Thoracic aorta (tissue), 2 donors: Measurements from ENCODE around the gene ATAD3A. TPM values are rescaled to one million over a fixed set of nuclear protein-coding genes. Genes with fewer than 3 reads are reported as not detected.
A peak's percentile ranks its signal among the peaks of the same experiment; 100 is the strongest.

Experiments
- ATAC-seq: fragments of 150-250 bp; one replicate; pipeline ENCODE4 v1.8.0; 2017; ENCODE audit warnings: low read depth; ENCODE audit not compliant: insufficient number of reproducible peaks, low FRiP score
- DNase-seq: peaks from one replicate; pipeline ENCODE4 v3.0.0-alpha.2; 2020; ENCODE audit warnings: low spot score
- H3K27ac ChIP-seq, 2 donors: fragments of 200-600 bp; sonication (generic); 1 replicate in 1 of 2; 2 replicates in 1 of 2; pipeline ENCODE4 v1.5.1; 2016; ENCODE audit warnings: mild to moderate bottlenecking in 2 of 2, moderate library complexity in 2 of 2
- H3K27me3 ChIP-seq: fragments of 200-600 bp; sonication (generic); replicated peaks from 2 replicates; pipeline ENCODE4 v1.6.0; 2016; ENCODE audit warnings: mild to moderate bottlenecking; ENCODE audit not compliant: insufficient read depth
- H3K36me3 ChIP-seq: fragments of 200-600 bp; sonication (generic); one replicate; pipeline ENCODE4 v1.5.1; 2016
- H3K4me1 ChIP-seq, 2 donors: fragments of 200-600 bp; sonication (generic); 1 replicate in 1 of 2; 2 replicates in 1 of 2; pipeline versions ENCODE4 v1.5.1 to v1.6.0; 2016; ENCODE audit warnings: low read depth in 2 of 2, mild to moderate bottlenecking in 1 of 2; ENCODE audit not compliant: control insufficient read depth in 1 of 2
- H3K4me3 ChIP-seq: fragments of 200-600 bp; sonication (generic); 2 replicates; pipeline ENCODE4 v1.5.1; 2016; ENCODE audit warnings: mild to moderate bottlenecking
- H3K9me3 ChIP-seq: fragments of 200-600 bp; sonication (generic); 2 replicates; pipeline ENCODE4 v1.5.1; 2016
- total RNA-seq, 2 donors: library from RNA; depleted of rRNA; stranded (reverse); fragments of >200 nt; gene quantifications; one replicate each; pipeline versions ENCODE4 v1.1.0 to v1.2.3, GENCODE V29; 2016
- TF ChIP-seq, protein P1 (sequence below): fragments of 200-600 bp; sonication (generic); IDR thresholded peaks from one replicate; pipeline ENCODE4 v1.5.1; 2019; ENCODE audit warnings: antibody characterized with exemption

Gene ATAD3A
- total RNA-seq, 2 donors from 2014 or later: 16.7 to 17.6 TPM

DNA sequence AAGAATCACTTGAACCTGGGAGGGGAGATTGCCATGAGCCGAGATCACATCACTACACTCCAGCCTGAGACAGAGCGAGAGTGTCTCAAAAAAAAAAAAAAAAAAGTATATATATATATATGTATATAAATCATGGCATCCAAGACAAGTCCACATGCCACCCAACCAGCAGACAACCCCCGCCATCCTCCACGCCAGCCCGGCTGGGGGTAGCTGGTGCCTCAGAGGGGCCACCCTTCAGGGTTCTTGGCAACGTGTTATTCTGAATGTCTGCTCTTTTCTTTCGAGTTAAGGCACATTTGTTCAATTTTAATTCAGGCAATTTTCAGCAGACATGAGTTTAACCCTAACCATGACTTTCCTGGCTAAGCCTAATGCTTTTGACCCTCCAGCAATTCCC, 38.1 kb downstream of the ATAD3A start:
- DNase-seq (no peak), ATAC-seq (no peak)
- TF ChIP-seq, protein P1, sequence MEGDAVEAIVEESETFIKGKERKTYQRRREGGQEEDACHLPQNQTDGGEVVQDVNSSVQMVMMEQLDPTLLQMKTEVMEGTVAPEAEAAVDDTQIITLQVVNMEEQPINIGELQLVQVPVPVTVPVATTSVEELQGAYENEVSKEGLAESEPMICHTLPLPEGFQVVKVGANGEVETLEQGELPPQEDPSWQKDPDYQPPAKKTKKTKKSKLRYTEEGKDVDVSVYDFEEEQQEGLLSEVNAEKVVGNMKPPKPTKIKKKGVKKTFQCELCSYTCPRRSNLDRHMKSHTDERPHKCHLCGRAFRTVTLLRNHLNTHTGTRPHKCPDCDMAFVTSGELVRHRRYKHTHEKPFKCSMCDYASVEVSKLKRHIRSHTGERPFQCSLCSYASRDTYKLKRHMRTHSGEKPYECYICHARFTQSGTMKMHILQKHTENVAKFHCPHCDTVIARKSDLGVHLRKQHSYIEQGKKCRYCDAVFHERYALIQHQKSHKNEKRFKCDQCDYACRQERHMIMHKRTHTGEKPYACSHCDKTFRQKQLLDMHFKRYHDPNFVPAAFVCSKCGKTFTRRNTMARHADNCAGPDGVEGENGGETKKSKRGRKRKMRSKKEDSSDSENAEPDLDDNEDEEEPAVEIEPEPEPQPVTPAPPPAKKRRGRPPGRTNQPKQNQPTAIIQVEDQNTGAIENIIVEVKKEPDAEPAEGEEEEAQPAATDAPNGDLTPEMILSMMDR: no peak
- Histone ChIP-seq H3K9me3 (no peaks in the 10 kb centered on the region), H3K27ac (no peak overlapping the region), H3K4me1 (no peaks in the 10 kb centered on the region), H3K27me3 (no peaks in the 10 kb centered on the region), H3K4me3 (no peak overlapping the region), H3K36me3 (peaks cover 3% of the 10 kb centered on the region)

DNA sequence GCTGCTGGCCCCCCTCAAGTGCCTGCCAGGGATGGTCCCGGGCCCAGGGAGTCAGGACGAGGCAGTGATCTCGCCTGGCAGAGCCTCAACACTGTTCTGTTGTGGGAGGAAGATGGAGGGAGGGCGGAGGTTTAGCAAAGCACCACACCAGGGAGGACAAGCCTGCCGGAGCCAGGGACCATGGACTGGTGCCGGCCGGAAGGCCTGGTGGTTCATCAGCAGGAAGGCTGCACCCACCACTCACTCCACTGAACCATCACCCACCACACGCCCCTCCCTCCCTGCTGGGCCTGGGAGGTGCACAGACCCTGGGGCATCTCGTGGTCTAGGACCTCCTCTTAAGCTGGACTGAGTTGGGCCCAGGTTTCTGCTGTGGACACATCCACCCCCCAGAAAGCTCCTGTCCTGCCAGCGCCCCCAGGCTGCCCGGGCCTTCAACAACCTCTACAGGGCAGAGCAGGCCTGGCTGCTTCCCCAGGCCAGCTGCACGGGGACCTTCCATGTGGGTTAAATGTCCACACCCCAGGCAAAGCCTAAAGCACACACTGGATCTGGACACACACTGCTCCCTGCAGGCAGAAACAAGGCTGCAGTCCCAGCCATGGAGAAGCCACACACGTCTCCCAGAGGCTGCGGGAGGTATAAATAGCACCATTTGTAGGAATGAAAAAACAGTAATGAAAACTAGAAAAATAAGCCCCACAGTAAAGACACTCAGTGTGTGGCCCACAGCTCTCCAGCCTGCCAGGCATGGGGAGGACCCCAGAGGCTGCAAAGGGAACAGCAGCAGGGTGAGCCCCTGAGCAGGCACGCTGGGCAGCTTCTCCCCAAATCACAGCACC, 38.9 kb downstream of the ATAD3A start:
- DNase-seq (no peak), ATAC-seq (no peak)
- H3K27me3 ChIP-seq: no peaks in the 10 kb centered on the region
- TF ChIP-seq, protein P1: peak; percentile 31
- no peaks in the 10 kb centered on the region for H3K4me1 ChIP-seq
- no peaks in the 10 kb centered on the region for H3K9me3 ChIP-seq
- H3K4me3 ChIP-seq: no peak overlapping the region
- H3K36me3 ChIP-seq: peaks cover 3% of the 10 kb centered on the region
- H3K27ac ChIP-seq: no peak overlapping the region

DNA sequence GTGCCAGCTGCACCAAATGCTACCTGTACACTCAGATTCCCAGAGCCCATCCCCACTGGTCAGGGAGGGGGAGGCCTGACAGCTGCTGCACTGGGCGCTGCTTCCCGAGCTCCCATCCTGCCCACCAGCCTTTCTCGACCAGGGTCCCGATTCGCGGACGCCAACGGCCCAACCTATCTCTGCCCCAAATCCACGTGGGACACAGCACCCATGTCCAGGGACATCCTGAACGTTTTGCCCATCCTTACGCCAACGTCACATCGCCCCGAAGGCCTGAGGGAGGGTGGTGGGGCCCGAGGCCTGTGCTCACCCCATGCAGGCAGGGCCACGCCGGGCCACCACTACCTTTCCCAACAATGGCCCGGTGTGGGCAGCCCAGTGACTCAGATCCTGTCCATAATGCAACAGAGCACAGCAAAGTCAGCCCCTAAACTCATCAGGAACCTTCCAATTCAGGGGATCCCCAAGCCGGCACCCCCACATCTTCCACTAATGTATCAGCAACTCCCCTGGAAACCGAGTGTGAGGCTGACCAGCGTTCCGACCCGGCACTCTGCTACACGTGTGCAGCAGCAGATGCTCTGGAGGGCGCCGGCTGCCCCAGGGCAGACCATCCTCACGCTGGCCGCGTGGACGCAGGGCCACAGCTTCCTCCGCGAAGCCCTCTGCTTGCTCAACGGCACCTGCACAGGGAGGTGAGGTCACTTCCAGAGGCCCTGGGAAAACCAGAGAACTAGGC, 39.7 kb downstream of the ATAD3A start:
- Histone ChIP-seq H3K4me1 (no peaks in the 10 kb centered on the region), H3K4me3 (no peak overlapping the region), H3K9me3 (no peaks in the 10 kb centered on the region), H3K27ac (no peak overlapping the region), H3K27me3 (no peaks in the 10 kb centered on the region), H3K36me3 (peaks cover 3% of the 10 kb centered on the region)
- DNase-seq: no peak
- TF ChIP-seq, protein P1: no peak
- no peak for ATAC-seq

DNA sequence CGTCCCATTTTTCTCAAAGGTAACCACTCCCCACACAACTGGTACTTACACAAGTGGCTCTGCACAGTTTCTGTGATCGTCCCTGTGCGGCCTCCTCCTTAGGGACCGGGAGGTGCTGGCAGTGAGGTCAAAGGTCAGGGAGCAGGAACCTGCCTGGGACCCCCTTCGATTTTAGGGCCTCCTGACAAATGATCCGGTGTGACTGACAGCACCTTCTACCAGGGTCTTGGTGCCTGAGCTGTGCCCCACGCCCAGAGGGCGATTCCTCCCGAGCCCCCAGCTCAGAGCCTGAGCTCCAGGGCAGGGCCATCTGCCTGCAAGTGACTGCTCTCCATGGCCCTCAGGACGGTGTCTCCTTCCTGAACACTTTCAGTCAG, 40.3 kb downstream of the ATAD3A start:
- Histone ChIP-seq H3K4me1 (no peaks in the 10 kb centered on the region), H3K27me3 (no peaks in the 10 kb centered on the region), H3K36me3 (peaks cover 2% of the 10 kb centered on the region), H3K4me3 (no peak overlapping the region), H3K27ac (no peak overlapping the region), H3K9me3 (no peaks in the 10 kb centered on the region)
- no peak for DNase-seq
- TF ChIP-seq, protein P1: no peak
- ATAC-seq: no peak

DNA sequence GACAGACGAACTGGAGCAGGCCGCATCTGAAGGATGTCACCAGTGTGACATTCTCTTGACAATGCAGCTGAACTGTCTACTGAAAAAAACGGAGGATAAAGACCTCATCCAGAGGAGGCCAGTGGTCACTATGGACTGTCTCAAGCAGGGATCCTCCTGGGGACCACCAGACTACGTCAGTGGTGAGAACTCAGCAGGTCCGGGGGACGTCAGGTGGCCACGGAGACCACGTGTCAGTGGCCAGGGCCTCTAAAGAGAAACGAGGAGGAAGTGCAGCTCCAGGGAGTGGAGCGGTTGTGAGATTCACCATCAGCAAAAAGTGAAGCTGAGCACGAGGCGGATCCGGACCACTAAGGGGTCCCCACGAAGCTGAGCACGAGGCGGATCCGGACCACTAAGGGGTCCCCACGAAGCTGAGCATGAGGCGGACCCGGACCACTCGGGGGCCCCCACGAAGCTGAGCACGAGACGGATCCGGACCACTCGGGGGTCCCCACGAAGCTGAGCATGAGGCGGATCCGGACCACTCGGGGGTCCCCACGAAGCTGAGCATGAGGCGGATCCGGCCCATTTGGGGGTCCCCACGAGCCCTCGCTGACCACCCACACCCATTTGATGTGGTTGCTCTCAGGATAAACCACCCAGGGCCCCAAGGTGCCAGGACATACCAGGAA, 42.0 kb downstream of the ATAD3A start:
- ATAC-seq (no peak), DNase-seq (no peak)
- no peak overlapping the region for H3K27ac ChIP-seq
- no peaks in the 10 kb centered on the region for H3K9me3 ChIP-seq
- no peaks in the 10 kb centered on the region for H3K27me3 ChIP-seq
- no peaks in the 10 kb centered on the region for H3K36me3 ChIP-seq
- H3K4me3 ChIP-seq: no peak overlapping the region
- no peaks in the 10 kb centered on the region for H3K4me1 ChIP-seq
- TF ChIP-seq, protein P1: no peak
